ENCODE measurements around the gene MTOR.

MTOR gene

DNA sequence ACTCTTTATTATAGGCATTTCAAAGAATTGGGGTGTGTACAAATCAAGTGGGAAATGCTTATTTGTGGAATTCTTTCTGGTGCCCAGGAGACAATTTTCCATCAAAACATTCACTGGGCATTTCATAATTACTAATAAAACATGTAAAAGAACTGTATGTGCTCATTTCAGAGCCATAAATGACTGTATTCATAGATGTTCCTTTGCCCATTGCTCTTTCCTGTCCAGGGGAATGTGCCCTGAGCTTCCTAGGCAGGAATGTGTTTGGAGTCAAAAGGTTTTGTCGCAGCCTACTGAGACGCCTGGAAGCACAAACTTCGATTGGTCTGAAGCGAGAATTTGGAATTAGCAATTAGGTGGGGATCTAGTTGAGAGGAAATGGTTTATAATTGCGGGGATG lies 119.0 kb downstream of the MTOR start:
- TF ChIP-seq CTCF (conservative IDR thresholded peaks at IDR 0.05), result no peak
- H3K27ac ChIP-seq, result no peak overlapping the region

DNA sequence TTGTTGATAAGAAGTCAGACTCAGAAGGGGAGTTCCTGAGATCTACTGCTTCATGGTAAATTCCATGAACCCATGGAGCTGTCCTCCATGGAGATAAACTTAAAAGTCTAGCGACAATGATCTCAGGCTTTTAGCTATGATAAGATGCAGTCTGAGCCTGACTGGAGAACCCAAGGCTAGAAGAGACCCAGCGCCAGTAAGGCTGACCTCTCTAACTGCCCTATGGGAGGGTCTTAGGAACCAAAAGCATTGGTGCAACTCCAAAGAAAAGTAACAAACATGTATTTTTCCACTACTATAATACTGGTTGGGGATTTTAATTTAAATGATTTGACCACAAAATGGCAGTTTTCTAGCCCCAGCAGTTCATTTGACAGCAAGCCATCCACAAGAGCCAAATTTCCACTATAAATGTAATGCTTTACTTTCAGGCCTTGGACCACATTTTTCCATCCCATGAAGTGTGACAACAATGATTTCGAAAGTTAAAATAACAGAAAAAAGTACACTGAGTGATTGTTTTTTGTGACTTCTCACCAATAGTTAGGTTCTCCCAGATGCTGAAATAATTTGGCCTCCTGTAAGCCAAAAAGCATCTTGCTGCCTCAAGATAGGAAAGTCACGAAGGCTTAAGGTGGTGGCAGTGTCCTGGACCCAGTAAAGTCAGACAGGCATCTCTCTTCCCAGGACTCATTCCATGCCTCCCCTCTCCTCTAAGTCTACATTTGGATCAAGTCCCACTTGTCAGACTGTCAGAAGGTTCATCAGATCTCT lies 119.5 kb downstream of the MTOR start:
- TF ChIP-seq CTCF (conservative IDR thresholded peaks at IDR 0.05), result no peak
- H3K27ac ChIP-seq, result no peak overlapping the region

DNA sequence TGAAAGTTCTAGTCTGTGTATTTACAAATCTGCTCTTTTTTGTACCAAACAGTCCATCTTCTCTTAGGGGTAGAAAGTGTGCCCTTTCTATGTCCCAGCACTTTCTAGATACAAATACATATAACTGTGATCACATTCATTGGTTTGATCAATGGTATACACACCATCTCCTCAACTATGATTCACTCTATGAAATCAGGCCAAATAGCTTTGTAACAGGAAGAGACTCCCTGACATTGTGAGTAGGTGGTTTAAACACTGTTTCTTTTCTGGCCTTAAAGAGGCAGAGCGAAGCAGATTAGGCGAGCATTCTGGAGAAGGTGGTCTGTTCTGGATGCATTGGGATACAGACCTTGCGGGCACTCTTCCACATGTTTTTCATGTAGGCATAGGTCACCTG lies 123.4 kb downstream of the MTOR start:
- H3K27ac ChIP-seq, result no peak overlapping the region
- no peak for TF ChIP-seq CTCF (conservative IDR thresholded peaks at IDR 0.05)

- no peak for TF ChIP-seq CTCF (conservative IDR thresholded peaks at IDR 0.05)
These were observed 124.3 kb downstream of the MTOR start for GRCh38 chr1:11138029-11138428.

DNA sequence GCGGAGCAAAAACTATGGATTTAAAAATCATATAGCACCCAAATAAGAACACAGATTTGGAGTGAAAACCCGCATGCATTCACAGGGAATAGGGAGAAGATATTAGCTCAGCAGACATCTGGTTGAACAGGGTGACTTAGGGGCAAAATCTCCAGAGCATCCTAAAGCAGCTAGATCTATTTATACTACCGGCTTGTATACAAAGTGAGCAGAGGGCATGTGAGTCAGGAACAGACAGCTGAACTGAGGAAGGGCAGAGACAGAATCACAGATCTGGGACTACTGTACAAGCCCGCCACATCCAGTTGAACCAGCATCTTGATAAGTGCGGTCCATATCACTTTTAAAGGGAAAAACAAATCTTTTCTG lies 127.5 kb downstream of the MTOR start:
- TF ChIP-seq CTCF (conservative IDR thresholded peaks at IDR 0.05), result no peak
- peak overlapping the region; percentile 87 for H3K27ac ChIP-seq

More at GRCh38 chr1:11138029-11138428, 124.3 kb downstream of the MTOR start:
- H3K27ac ChIP-seq, result peak overlapping the region; percentile 15; the same call in 1 of the 2 replicates

DNA sequence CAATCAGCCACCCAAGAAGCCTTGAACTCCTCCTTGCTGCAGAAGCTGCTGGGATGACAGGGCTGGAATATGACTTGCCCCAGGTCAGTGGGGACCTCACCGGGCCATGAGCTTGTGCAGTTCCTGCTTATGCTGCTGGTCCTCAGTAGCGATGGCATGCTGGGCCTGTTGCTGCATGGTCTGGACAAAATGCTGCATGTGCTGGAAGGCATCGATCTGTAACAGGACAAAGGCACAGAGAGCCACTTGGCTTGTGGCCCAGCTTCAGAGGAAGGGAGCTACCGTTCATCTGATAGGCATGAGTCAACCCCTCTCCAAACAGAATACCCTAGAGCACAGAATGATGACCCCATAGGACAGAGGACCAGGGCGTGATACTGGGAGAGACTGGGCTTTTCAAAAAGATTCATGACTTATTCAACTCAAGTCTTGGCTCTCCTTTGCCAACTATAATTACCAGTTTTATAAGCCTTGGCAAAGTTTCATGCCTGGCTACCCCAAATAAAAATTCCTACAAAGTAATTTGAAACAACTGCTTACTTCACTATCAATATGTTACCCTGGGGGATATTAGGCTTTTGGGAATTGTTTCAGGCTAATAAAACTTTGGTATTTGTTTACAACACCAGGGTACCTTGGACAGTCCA lies 128.0 kb downstream of the MTOR start:
- TF ChIP-seq CTCF (conservative IDR thresholded peaks at IDR 0.05), result no peak
- peak overlapping the region; percentile 87 for H3K27ac ChIP-seq

GRCh38 chr1:11132563-11133293 lies 129.6 kb downstream of the MTOR start:
- TF ChIP-seq CTCF (conservative IDR thresholded peaks at IDR 0.05), result no peak
- peak overlapping the region; percentile 87 for H3K27ac ChIP-seq
